Small intestine (tissue), 7 donors: ENCODE data around the gene CEP162. TPM values are rescaled to one million over a fixed set of nuclear protein-coding genes. Genes with fewer than 3 reads are reported as not detected.

Experiments
- DNase-seq, 2 donors: peaks; one replicate each; pipeline versions ENCODE4 v3.0.0 to v3.0.0-alpha.2; 2013
- FAIRE-seq: peaks from 2 replicates; lab custom pipeline; 2012; peaks lifted over from hg19 to GRCh38; lab: Jason Lieb, UNC
- H3K27ac ChIP-seq, 3 donors: one replicate each; pipeline ENCODE4 v1.5.1; 2013; ENCODE audit warnings: low read length in 2 of 3, mild to moderate bottlenecking in 2 of 3, control low read depth in 1 of 3, inconsistent platforms in 1 of 3, low read depth in 1 of 3, moderate library complexity in 1 of 3
- H3K27me3 ChIP-seq, 3 donors: one replicate each; pipeline ENCODE4 v1.6.1; 2013; ENCODE audit warnings: low read length in 3 of 3, inconsistent platforms in 1 of 3; ENCODE audit not compliant: control insufficient read depth in 3 of 3, insufficient read depth in 3 of 3
- H3K36me3 ChIP-seq, 3 donors: one replicate each; pipeline ENCODE4 v1.6.1; 2013; ENCODE audit warnings: low read length in 3 of 3, inconsistent platforms in 1 of 3, low read depth in 1 of 3, mild to moderate bottlenecking in 1 of 3, moderate library complexity in 1 of 3; ENCODE audit not compliant: control insufficient read depth in 3 of 3, insufficient read depth in 2 of 3
- H3K4me1 ChIP-seq, 3 donors: one replicate each; pipeline ENCODE4 v1.6.1; 2013; ENCODE audit warnings: low read length in 2 of 3, inconsistent platforms in 1 of 3, low read depth in 1 of 3, mild to moderate bottlenecking in 1 of 3, moderate library complexity in 1 of 3; ENCODE audit not compliant: control insufficient read depth in 3 of 3, insufficient read depth in 2 of 3
- H3K4me3 ChIP-seq, 3 donors: one replicate each; pipeline ENCODE4 v1.5.1; 2013; ENCODE audit warnings: low read length in 3 of 3, control low read depth in 1 of 3, inconsistent platforms in 1 of 3, low read depth in 1 of 3, mild to moderate bottlenecking in 1 of 3, moderate library complexity in 1 of 3
- H3K9me3 ChIP-seq, 2 donors: one replicate each; pipeline ENCODE4 v1.6.1; 2013; ENCODE audit warnings: low read depth in 1 of 2, low read length in 1 of 2; ENCODE audit not compliant: control insufficient read depth in 2 of 2, insufficient read depth in 1 of 2
- WGBS, 3 donors: extraction: QIAGEN DNeasy Blood & Tissue Kit; methylation state at CpG; one replicate each; pipeline ENCODE4 v1.1.7; 2013; 5-methylcytosine and 5-hydroxymethylcytosine counted together
- polyA plus RNA-seq, 4 donors: library from polyadenylated mRNA; stranded (reverse) in 3 of 4; unstranded in 1 of 4; fragments of 200-250 nt in 3 of 4; fragments of 120-200 nt in 1 of 4; gene quantifications; one replicate each; pipeline versions ENCODE4 v1.2.1 to v1.2.3, GENCODE V29; 2013
- donor health status: healthy with polysubstance abuse.
- donor health status: control.
- donor health status: control.
- donor health status: Bipolar disorder and iron deficiency.
- donor health status: healthy.

Gene CEP162
- polyA plus RNA-seq, 4 donors = 2.4 to 10.8 (median 3.3) TPM

- Histone ChIP-seq H3K9me3 (no peaks in the 10 kb centered on the region), H3K36me3 (peaks cover 0 to 4% (median 3%) of the 10 kb centered on the region in 3 donors), H3K4me3 (no peak overlapping the region), H3K27ac (no peak overlapping the region), H3K27me3 (no peaks in the 10 kb centered on the region), H3K4me1 (no peaks in the 10 kb centered on the region)
- 67 to 88% (median 84%) methylated on average over 2 of the region's 2 CpGs for WGBS, 3 donors
- DNase-seq (no peak), FAIRE-seq (no peak)
These were observed 66.3 kb downstream of the CEP162 start for GRCh38 chr6:84161190-84161589.

GRCh38 chr6:84156306-84156705, 71.1 kb downstream of the CEP162 start:
- no peak overlapping the region for H3K4me3 ChIP-seq
- H3K9me3 ChIP-seq = no peaks in the 10 kb centered on the region
- H3K27me3 ChIP-seq = no peaks in the 10 kb centered on the region
- no peaks in the 10 kb centered on the region for H3K4me1 ChIP-seq
- no peak overlapping the region for H3K27ac ChIP-seq
- FAIRE-seq (no peak), DNase-seq (no peak)
- 80 to 93% (median 87%) methylated on average over 4 of the region's 4 CpGs for WGBS, 3 donors
- peaks cover 5 to 6% (median 5%) of the 10 kb centered on the region in 3 donors for H3K36me3 ChIP-seq

GRCh38 chr6:84151669-84152068, 75.8 kb downstream of the CEP162 start:
- Histone ChIP-seq H3K4me3 (no peak overlapping the region), H3K9me3 (no peaks in the 10 kb centered on the region), H3K4me1 (no peaks in the 10 kb centered on the region), H3K27me3 (no peaks in the 10 kb centered on the region), H3K27ac (no peak overlapping the region), H3K36me3 (peaks cover 2 to 5% (median 3%) of the 10 kb centered on the region in 3 donors)
- DNase-seq = no peak
- WGBS, 3 donors = 78 to 87% (median 84%) methylated on average over 1 of the region's 1 CpG
- FAIRE-seq = no peak

GRCh38 chr6:84150705-84151104, 76.7 kb downstream of the CEP162 start:
- H3K4me1 ChIP-seq = no peaks in the 10 kb centered on the region
- H3K9me3 ChIP-seq = no peaks in the 10 kb centered on the region
- DNase-seq = no peak
- WGBS, 3 donors = 81 to 97% (median 84%) methylated on average over 1 of the region's 1 CpG
- H3K27ac ChIP-seq = no peak overlapping the region
- no peak overlapping the region for H3K4me3 ChIP-seq
- no peaks in the 10 kb centered on the region for H3K27me3 ChIP-seq
- peaks cover 2 to 5% (median 3%) of the 10 kb centered on the region in 3 donors for H3K36me3 ChIP-seq
- no peak for FAIRE-seq

GRCh38 chr6:84141521-84141920, 85.9 kb downstream of the CEP162 start:
- Histone ChIP-seq H3K4me3 (no peak overlapping the region), H3K27me3 (no peaks in the 10 kb centered on the region), H3K36me3 (peaks cover 0 to 9% (median 3%) of the 10 kb centered on the region in 3 donors), H3K27ac (no peak overlapping the region), H3K4me1 (no peaks in the 10 kb centered on the region), H3K9me3 (no peaks in the 10 kb centered on the region)
- no peak for FAIRE-seq
- 52 to 68% (median 52%) methylated on average over 1 of the region's 1 CpG for WGBS, 3 donors
- no peak for DNase-seq

GRCh38 chr6:84139311-84139710, 88.1 kb downstream of the CEP162 start:
- no peak overlapping the region for H3K4me3 ChIP-seq
- H3K36me3 ChIP-seq = peaks cover 0 to 17% (median 3%) of the 10 kb centered on the region in 3 donors
- no peaks in the 10 kb centered on the region for H3K27me3 ChIP-seq
- FAIRE-seq (no peak), DNase-seq (no peak)
- H3K27ac ChIP-seq = no peak overlapping the region
- peaks cover 0 to 4% of the 10 kb centered on the region in 2 donors for H3K9me3 ChIP-seq
- H3K4me1 ChIP-seq = no peaks in the 10 kb centered on the region

GRCh38 chr6:84137989-84138575, 89.4 kb downstream of the CEP162 start:
- DNase-seq = no peak
- Histone ChIP-seq H3K4me3 (no peak overlapping the region), H3K36me3 (peaks cover 0 to 27% (median 5%) of the 10 kb centered on the region in 3 donors), H3K4me1 (no peaks in the 10 kb centered on the region), H3K27ac (no peak overlapping the region), H3K9me3 (peaks cover 0 to 15% of the 10 kb centered on the region in 2 donors), H3K27me3 (no peaks in the 10 kb centered on the region)
- WGBS, 3 donors = 77 to 96% (median 84%) methylated on average over 2 of the region's 2 CpGs
- no peak for FAIRE-seq

GRCh38 chr6:84137051-84137375, 90.4 kb downstream of the CEP162 start:
- no peak overlapping the region for H3K27ac ChIP-seq
- no peak for DNase-seq
- peaks cover 0 to 15% of the 10 kb centered on the region in 2 donors for H3K9me3 ChIP-seq
- H3K27me3 ChIP-seq = no peaks in the 10 kb centered on the region
- H3K36me3 ChIP-seq = peaks cover 0 to 27% (median 5%) of the 10 kb centered on the region in 3 donors
- no peak overlapping the region for H3K4me3 ChIP-seq
- no peak for FAIRE-seq
- no peaks in the 10 kb centered on the region for H3K4me1 ChIP-seq
- 75 to 93% (median 87%) methylated on average over 5 of the region's 5 CpGs for WGBS, 3 donors
